Dedifferentiated amniotic fluid mesenchymal stem cell (primary cell): ENCODE data around the gene TAGLN2.
A peak's percentile ranks its signal among the peaks of the same experiment; 100 is the strongest.
"Not testable (repeated sequence)": the region's sequence is repeated elsewhere in the genome, so short reads cannot be mapped to it uniquely, and the experiment has no call there.

Source experiments
- DNase-seq: peaks from one replicate; pipeline ENCODE4 v3.0.0-alpha.2; 2016; ENCODE audit errors: extremely low spot score

TAGLN2 gene

DNA sequence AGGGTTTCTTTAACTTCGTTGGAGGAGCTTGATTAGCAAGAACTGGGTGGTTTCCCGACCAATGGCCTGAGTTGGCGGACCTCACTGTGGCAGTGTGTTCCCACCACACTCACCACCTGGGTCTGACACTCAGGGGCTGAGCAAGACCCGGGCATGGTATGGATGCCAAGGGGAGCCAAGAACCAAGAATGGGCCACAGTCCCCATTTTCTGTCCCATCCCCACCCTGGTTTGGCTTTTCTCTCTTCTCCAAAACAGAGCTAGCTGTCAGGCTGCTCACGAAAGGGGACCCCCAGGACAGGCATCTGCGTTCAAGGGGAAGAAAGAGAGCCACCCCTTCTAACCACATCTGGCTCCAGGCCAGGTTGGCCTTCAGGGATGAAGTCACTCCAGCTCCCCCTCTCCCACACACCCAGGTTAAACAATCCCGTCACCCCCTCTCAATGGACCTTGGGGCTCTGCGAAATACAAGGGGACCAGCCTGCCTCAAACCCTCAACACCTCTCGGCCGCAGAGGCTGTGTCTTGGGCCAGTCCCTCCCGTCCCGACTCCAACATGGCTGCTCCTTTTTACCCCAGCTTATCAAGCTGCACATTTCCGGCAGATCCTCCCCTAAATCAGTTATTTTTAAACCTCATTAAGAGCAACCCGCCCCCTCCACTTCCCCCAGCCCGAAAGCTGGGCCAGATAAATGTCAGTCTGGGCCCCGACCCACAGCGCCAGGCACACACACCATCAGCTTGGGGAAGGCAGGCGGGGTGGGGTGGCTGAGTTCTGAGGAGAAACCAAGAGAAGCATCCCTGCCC is 3.4 kb downstream of the TAGLN2 start:
- DNase-seq: no peak

GRCh38 chr1:159921251-159921650 is 4.1 kb downstream of the TAGLN2 start:
- DNase-seq: no peak

- no peak for DNase-seq
Observed at GRCh38 chr1:159920651-159921050, 4.7 kb downstream of the TAGLN2 start.

DNA sequence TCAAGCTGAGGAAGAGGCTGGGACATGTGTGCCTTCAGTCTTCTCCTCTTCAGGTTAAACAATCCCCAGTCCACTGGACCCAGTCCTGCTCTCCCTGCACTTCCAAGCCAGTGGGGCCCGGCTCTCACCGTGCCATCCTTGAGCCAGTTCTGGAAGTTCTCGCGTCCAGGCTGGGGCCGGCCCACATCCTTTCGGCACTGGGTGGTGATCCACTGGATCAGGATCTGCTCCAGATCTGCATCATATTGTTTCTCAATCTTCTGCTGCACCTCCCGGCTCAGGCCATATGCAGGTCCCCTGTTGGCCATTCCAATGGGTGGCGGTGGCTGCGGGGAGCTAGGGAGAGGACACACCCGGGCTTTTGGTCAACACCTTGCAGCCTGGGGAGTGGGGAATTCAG is 5.1 kb downstream of the TAGLN2 start:
- no peak for DNase-seq

- no peak for DNase-seq
Observed at GRCh38 chr1:159919236-159919865, 6.0 kb downstream of the TAGLN2 start.

DNA sequence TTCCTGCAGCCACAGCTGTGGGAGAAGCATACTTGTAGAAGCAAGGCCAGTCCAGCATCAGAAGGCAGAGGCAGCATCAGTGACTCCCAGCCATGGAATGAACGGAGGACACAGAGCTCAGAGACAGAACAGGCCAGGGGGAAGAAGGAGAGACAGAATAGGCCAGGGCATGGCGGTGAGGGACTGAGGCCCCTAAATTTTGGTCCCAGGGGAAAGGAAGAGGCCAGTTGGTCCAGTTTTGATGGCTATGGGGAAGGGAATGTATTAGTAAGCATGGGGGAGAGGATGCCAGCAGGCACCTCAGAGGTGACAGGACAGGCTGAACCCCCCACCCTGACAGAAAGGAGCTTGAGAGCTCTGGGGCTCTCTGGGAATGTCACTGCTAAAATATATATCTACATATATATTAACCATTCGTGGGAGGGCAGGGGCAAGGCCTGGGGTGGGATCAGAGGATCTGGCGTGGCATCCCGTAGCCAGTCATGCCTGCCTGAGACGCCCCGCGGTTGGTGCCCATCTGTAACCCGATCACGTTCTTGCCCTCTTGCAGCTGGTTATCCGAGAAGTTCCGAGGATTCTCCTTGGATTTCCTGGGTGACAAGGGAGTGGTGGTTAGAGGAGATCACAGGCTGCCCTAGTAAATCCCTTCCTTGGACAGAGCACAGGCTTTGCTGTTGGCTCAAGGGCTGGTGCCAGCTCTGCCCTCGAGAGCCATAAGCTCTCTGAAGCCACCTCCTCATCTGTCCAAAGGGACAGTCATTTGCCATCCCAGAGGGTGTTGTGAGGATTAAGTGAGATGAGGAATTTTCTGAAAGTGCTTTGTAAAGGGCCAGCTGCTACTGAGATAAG is 6.7 kb downstream of the TAGLN2 start:
- DNase-seq: peak; percentile 34

DNA sequence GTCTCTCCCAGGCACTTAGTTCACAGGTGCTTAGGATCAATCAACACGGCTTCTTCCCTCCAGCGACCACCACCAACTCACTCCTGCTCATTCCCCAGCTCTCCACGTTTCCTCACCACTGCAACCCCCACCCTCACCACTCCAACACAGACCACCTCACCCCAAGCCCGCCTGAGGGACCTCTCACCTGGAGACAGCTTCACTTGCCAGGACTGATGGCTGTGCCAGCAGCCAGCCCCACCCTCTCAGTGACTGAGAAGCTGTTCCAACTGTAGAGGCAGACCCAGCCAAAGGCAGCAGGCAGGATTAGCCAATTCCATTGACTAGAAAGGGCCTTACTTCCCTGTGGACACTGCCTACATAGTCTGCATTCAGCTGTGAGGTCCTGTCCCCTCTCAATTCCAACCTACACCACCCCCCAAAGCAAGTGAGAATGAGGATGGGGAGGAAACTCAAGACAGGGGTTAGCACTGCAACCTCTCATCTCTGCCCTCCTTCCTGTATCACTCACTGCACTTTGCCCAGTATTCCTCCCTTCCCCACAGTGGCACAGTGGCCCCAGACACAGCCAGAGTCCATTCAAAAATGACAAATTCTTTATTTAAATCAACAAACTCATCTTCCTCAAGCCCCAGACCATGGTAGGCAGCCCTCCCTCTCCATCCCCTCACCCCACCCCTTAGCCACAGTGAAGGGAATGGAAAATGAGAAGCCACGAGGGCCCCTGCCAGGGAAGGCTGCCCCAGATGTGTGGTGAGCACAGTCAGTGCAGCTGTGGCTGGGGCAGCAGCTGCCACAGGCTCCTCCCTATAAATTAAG is 7.6 kb downstream of the TAGLN2 start:
- DNase-seq: no peak

DNA sequence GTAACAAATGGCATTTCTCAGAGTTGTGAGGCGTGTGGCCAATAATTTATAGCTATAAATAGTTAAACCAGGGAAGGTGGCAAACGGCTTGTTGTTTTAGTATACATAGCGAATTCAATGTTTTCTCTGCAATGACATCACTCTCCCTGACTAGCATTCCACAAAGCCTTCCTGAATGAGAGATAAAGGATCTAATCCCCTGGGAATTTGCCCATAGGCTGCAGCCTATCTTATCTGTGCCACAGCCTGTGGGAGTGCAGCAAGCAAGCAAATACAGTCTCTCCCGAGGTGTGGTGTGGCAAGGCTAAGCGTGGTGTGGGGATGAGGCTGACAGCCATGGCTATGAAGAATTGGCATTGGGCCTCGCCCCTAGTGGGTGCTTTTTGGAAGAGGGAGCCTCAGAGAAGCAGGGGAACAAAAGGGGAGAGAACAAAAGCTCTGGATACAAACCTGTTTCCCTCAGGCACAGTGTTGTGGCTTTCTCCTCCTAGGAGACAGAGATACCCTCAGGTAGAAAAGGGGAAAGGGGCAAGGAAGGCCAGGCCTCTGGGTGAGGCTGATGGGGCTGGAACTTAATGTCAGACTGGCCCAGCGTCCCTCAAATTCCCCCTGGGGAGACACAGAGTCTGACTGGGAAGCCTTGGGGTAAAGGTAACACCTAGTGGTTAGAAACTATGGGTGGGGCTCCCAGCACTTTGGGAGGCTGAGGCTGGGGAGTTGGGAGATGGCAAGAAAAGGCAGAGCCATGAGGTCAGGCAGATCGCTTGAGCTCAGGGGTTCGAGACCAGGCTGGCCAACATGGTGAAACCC is 8.9 kb downstream of the TAGLN2 start:
- peak; percentile 75 for DNase-seq

GRCh38 chr1:159915571-159916241 is 9.6 kb downstream of the TAGLN2 start:
- DNase-seq: no peak

DNA sequence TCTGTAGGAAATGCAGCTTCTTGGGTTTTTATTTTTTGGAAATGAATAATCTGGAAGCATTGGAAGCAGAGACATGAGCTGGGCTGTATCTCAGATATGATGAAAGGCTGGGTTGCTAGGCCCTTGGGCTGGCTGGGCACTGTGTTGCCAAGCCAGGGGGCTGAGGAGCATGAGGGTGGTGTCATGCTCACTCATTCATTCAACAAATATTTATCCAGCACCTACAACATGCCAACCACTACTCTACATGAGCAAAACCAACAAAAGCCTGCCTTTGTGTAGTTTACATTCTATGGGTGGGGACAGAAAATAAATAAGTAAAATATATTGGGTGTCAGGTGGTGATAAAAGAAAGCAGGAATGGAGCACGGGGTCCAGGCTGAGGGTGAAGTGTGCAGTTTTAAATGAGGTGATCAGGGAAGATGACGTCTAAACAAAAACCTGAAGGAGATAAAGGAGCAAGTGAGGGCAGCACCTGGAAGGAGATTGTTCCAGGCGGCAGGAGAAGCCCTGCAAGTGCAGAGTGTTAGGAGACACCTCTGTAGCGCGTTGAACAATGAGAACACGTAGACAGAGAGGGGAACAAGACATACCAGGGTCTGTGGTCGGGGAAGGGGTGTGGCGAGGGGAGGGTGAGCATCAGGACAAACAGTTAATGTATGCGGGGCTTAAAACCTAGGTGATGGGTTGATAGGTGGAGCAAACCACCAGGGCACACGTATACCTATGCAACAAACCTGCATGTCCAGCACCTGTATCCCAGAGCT is 10.9 kb downstream of the TAGLN2 start:
- DNase-seq: no peak

GRCh38 chr1:159913451-159914192 is 11.7 kb downstream of the TAGLN2 start:
- DNase-seq: no peak

GRCh38 chr1:159911326-159912070 is 13.8 kb downstream of the TAGLN2 start:
- DNase-seq: no peak

- DNase-seq: no peak
Observed at GRCh38 chr1:159908031-159908940, 17.0 kb downstream of the TAGLN2 start.

- DNase-seq: no peak
Observed at GRCh38 chr1:159906960-159907359, 18.3 kb downstream of the TAGLN2 start.

- not testable (repeated sequence) for DNase-seq
Observed at GRCh38 chr1:159904036-159904435, 21.3 kb downstream of the TAGLN2 start.

DNA sequence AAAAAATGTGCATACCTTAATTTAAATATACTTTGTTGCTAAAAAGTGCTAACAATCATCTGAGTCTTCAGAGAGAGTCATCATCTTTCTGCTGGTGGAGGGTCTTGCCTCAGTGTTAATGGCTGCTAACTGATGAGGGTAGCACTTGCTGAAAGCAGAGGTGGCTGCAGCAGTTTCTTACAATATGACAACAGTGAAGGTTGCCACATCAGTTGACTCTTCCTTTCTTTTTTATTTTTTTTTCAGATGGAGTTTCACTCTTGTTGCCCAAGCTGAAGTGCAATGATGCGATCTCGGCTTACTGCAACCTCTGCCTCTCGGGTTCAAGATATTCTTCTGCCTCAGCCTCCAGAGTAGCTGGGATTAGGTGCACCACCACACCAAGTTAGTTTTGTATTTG is 22.8 kb downstream of the TAGLN2 start:
- no peak for DNase-seq
